Thyroid gland (tissue), 4 donors: Measurements from ENCODE around the gene UVSSA.

ENCODE experiments used
- POLR2A ChIP-seq, 2 donors: fragments of 450-650 bp; IDR thresholded peaks; one replicate each; pipeline ENCODE4 v1.6.1; 2017; ENCODE audit warnings: antibody characterized with exemption in 2 of 2, mild to moderate bottlenecking in 2 of 2, moderate library complexity in 1 of 2
- TF ChIP-seq, protein P1 (sequence below), 6 experiments: fragments of 200-600 bp in 3 of 6; fragments of 450-650 bp in 3 of 6; sonication (generic) in 3 of 6; IDR thresholded peaks; one replicate each; pipeline ENCODE4 v1.5.1; 2016 to 2019; ENCODE audit warnings: antibody characterized with exemption in 6 of 6, mild to moderate bottlenecking in 2 of 6, inconsistent platforms in 1 of 6, moderate library complexity in 1 of 6

DNA sequence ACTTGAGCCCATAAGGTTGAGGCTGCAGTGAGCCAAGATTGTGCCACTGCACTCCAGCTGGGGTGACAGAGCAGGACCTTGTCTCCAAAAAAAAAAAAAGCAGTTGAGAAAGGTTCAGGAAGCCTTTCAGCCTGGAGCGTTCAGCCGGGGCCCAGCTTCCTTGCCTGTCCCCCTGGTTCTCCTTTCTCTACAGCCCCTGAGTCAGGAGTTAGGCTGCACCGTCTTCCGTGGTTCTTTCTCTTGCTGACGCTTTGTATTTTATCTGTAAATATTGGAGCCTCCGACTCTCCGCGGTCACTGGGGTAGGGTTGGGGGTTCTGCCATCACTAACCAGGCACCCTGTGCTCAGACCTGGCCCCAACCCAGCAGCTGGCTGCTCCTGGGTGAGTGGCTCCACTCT is 13.8 kb upstream of the UVSSA start:
- TF ChIP-seq, protein P1, sequence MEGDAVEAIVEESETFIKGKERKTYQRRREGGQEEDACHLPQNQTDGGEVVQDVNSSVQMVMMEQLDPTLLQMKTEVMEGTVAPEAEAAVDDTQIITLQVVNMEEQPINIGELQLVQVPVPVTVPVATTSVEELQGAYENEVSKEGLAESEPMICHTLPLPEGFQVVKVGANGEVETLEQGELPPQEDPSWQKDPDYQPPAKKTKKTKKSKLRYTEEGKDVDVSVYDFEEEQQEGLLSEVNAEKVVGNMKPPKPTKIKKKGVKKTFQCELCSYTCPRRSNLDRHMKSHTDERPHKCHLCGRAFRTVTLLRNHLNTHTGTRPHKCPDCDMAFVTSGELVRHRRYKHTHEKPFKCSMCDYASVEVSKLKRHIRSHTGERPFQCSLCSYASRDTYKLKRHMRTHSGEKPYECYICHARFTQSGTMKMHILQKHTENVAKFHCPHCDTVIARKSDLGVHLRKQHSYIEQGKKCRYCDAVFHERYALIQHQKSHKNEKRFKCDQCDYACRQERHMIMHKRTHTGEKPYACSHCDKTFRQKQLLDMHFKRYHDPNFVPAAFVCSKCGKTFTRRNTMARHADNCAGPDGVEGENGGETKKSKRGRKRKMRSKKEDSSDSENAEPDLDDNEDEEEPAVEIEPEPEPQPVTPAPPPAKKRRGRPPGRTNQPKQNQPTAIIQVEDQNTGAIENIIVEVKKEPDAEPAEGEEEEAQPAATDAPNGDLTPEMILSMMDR (IDR thresholded peaks at IDR 0.05) = no peak
- TF ChIP-seq POLR2A (IDR thresholded peaks at IDR 0.05) = no peak
